ENCODE results near the gene TM4SF4. TPM values are rescaled to one million over a fixed set of nuclear protein-coding genes. Genes with fewer than 3 reads are reported as not detected.

The TM4SF4 gene
- total and polyA plus RNA-seq, 8 donors: 18.9 to 411 (median 45.8) TPM

DNA sequence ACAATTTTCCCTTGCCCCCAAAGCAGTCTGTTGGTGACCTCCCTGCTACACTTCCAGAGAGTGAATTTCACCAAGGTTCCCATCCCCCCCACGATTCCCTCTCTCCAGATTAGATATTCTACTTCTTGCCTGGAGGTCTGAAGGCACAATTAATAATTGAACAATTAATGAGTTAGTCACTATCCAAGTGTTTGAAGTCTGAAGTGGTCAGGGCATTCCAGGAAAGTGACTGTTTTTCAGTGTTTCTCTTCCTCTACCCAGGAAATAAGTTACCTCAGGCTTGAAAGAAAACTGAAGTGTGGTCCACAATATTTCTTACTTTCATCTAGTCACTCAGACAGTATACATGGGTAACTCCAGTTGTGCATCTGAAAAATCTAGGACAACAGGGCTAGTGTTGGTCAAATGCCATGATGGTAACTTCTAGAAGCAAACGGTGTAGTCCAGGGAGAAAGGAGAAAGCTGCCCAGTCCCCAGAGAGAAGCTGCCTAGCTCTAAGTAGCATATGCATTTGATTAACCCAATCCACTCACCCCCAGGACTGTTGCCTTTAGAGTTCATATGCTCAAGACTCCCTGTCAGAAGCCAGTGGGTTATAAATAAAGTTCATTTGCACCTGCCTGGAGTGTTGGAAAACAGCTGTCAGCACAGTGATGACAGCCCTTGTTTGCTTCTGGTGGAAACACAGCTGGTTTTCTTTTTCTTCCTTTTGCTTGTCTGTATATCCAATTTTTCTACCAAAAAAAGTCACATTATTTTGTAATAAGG, 2.3 kb upstream of the TM4SF4 start:
- ATAC-seq (peak in 1 of 4 donors; percentile 11), FAIRE-seq (no peak), DNase-seq (no peak)
- no peaks in the 10 kb centered on the region for H3K36me3 ChIP-seq
- intact Hi-C loops (cut with DNase I): no loop called here
- WGBS, 2 donors: 28 to 48% methylated on average over 2 of the region's 2 CpGs
- no peak overlapping the region for H3K4me3 ChIP-seq
- peak overlapping the region in 3 of 4 donors; percentile 3 to 83 (median 80) for H3K27ac ChIP-seq
- peaks cover 25 to 49% (median 45%) of the 10 kb centered on the region in 3 donors for H3K4me1 ChIP-seq
- H3K9me3 ChIP-seq: no peaks in the 10 kb centered on the region
- TF ChIP-seq, protein P1, sequence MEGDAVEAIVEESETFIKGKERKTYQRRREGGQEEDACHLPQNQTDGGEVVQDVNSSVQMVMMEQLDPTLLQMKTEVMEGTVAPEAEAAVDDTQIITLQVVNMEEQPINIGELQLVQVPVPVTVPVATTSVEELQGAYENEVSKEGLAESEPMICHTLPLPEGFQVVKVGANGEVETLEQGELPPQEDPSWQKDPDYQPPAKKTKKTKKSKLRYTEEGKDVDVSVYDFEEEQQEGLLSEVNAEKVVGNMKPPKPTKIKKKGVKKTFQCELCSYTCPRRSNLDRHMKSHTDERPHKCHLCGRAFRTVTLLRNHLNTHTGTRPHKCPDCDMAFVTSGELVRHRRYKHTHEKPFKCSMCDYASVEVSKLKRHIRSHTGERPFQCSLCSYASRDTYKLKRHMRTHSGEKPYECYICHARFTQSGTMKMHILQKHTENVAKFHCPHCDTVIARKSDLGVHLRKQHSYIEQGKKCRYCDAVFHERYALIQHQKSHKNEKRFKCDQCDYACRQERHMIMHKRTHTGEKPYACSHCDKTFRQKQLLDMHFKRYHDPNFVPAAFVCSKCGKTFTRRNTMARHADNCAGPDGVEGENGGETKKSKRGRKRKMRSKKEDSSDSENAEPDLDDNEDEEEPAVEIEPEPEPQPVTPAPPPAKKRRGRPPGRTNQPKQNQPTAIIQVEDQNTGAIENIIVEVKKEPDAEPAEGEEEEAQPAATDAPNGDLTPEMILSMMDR (IDR thresholded peaks at IDR 0.05): no peak
- no peaks in the 10 kb centered on the region for H3K27me3 ChIP-seq

DNA sequence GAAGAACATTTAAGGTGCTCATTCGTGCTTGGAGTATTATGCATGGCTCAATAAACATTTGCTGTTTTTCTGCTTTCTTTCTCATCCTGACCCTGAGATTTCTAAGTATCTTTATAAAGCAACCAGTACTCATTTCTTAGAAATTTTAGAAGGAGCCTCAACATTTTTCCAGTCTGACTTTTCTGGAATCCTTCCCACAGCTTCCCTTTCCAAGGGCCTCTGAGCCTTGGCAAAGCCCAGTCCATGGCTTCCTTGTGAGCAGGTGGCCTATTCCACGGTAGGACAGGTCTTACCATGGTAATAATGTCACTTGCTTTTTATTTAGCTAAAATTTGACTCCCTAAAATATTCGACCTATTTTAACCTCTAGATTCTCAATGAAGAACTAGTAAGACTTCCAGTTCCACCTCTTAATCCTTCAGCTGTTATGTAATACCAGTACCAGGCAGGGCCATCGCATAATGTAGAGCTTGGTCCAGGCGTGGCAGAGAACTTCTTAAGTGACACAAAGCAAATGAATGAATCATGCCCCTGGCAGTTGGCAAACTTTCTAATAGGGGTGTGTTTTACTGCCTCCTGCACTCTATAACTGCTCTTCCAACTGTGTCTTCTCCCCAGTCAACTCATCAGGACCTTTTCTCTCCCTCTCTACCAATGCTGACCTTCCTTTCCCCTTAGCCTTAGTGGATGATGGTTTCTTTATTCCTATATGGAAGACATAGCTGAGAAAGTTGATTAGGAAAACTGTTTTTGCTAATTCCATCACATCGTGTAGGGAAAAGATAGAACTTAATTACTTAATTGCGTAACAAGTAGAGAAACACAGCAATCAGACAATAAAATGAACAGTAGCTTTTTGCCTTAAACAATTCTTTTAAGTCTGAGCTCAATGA, 894 bp upstream of the TM4SF4 start:
- no peaks in the 10 kb centered on the region for H3K27me3 ChIP-seq
- intact Hi-C loops (cut with DNase I): no loop called here
- ATAC-seq (peak; percentile 82 to 85 (median 84)), FAIRE-seq (no peak), DNase-seq (peak in 4 of 6 donors; percentile 54 to 80 (median 70))
- TF ChIP-seq, protein P1 (IDR thresholded peaks at IDR 0.05): no peak
- H3K4me3 ChIP-seq: no peak overlapping the region
- no peaks in the 10 kb centered on the region for H3K9me3 ChIP-seq
- H3K36me3 ChIP-seq: no peaks in the 10 kb centered on the region
- peak overlapping the region; percentile 37 to 83 (median 64) for H3K27ac ChIP-seq
- WGBS, 2 donors: 33 to 35% methylated on average over 7 of the region's 7 CpGs
- H3K4me1 ChIP-seq: peaks cover 17 to 45% (median 35%) of the 10 kb centered on the region in 3 donors

DNA sequence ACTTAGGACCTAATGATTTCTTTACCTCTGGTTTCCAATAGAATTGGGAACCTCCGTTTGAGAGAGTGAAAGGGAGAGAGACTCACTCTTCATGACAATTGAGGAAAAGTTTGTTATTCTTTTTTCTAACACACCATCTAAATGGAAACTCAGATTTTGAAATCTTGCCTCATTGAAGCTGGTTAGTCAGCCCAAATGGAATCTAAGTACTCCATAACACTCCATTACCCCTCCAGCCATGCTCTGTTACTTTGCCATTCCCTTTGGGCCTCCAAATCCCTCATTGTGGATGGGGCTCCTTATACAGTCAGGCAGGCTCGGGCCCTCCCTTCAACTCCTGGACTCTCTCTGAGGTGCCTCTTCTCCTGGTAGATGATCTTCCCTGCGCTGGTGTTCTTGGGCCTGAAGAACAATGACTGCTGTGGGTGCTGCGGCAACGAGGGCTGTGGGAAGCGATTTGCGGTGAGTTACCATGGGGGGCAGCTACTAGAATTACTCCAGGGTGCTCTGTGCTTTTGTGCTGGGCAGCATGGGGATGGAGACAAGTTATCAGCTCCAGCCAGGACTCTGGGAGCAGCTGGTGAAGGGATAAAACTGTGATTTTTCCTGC, 1.1 kb downstream of the TM4SF4 start:
- intact Hi-C loops (cut with DNase I): loop anchor here in 2 of 3 donors (5.0 kb wide), 1 partner anchor 78 kb away; no protein-coding TSS in a partner anchor
- Histone ChIP-seq H3K4me1 (peaks cover 21 to 47% (median 36%) of the 10 kb centered on the region in 3 donors), H3K9me3 (no peaks in the 10 kb centered on the region), H3K36me3 (no peaks in the 10 kb centered on the region), H3K27ac (peak overlapping the region; percentile 4 to 83 (median 58)), H3K27me3 (no peaks in the 10 kb centered on the region), H3K4me3 (peak overlapping the region in 2 of 4 donors; percentile 23 to 24)
- TF ChIP-seq, protein P1 (IDR thresholded peaks at IDR 0.05): no peak
- FAIRE-seq (no peak), ATAC-seq (no peak), DNase-seq (no peak)
- WGBS, 2 donors: 72 to 82% methylated on average over 7 of the region's 7 CpGs

DNA sequence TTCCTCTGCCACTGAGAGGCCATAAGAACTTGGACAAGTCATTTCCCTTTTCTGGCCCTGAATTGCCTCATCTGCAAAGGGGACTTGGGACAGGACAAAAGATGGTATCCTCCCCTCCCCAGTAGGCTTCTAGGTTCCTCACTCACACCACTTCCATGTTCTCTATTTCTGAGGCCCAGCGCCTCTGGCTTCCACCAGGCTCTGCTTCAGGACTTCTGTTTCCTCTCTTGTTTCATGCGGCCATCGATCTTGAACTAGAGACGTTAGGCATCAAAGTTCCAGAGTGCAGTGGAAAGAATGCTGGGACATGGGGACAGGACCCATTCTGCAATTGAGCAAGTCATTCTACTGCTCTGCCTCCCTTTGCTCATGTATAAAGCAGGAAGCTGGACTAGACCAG, 1.7 kb downstream of the TM4SF4 start:
- TF ChIP-seq, protein P1 (IDR thresholded peaks at IDR 0.05): no peak
- ATAC-seq: no peak
- H3K27ac ChIP-seq: peak overlapping the region in 3 of 4 donors; percentile 4 to 83 (median 80)

More for the DNA sequence above, 1.7 kb downstream of the TM4SF4 start:
- WGBS, 2 donors: 71 to 78% methylated on average over 4 of the region's 4 CpGs
- Histone ChIP-seq H3K36me3 (no peaks in the 10 kb centered on the region), H3K27me3 (no peaks in the 10 kb centered on the region), H3K9me3 (no peaks in the 10 kb centered on the region), H3K4me1 (peaks cover 21 to 47% (median 36%) of the 10 kb centered on the region in 3 donors), H3K4me3 (peak overlapping the region in 2 of 4 donors; percentile 23 to 24)
- intact Hi-C loops (cut with DNase I): loop anchor here in 2 of 3 donors (5.0 kb wide), 1 partner anchor 79 kb away; no protein-coding TSS in a partner anchor
- DNase-seq (no peak), FAIRE-seq (no peak)

Data from pancreas (tissue), 10 donors.